ENCODE measurements around the gene RNF144A. TPM values are rescaled to one million over a fixed set of nuclear protein-coding genes. Genes with fewer than 3 reads are reported as not detected.

RNF144A gene
- polyA plus RNA-seq, 1 of the 3 experiments (the other 2 are of a cell fraction) = 15.6 TPM

DNA sequence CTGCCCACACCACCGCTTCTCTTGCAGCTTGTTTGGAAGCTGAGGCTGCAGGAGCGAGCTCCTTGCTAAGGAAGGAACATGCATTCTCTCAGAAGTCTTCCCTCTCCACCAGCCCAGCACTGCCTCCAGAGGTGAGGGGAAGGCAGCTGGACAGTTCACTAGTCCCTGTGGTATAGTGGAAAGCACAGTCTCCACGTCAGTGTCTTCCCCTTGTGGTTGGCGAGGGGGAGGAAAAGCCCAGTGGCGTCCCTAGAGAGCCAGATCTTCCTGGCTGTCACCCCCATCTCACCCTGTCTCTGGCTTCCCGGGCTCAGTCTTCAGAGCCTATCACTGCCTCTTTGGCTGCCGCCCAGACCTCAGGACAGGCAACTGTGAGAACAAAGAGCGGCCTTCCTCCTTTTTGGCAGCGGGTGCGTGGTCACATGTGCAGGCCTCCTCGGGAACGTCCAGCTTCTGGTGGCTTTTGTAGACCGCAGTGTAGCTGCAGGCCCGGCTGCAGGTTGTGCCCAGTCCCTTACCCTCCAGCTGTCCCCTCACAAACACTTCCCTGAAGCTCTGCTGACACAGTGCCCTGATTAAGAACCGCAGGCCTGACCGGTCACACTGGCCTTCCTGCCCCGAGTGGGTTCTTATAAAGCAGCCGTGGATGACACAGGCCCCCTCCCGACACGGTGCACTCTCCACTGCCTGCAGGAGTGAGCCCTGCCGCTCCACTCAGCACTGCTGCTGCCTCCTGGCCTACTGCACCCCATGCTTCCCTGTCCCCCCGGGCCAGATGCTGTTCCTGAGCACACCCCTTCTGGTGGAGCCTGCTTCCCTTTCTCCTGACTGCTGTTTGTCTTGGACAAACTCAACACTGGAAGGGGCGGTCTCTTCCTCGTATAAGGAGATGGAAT, 90.9 kb downstream of the RNF144A start (continued):
- no peak for TF ChIP-seq GABPA (IDR thresholded peaks at IDR 0.05; ENCODE audit: low read depth)
- TF ChIP-seq RCOR1 (IDR thresholded peaks at IDR 0.05; ENCODE audit: low read length) = peak; percentile 68
- no peak for TF ChIP-seq YY1 (IDR thresholded peaks at IDR 0.05; ENCODE audit: low read depth)
- TF ChIP-seq SMC3 (IDR thresholded peaks at IDR 0.05; ENCODE audit: low read depth, low read length) = peak; percentile 33; the same call in 1 of the 2 replicates
- TF ChIP-seq POLR2AphosphoS5 (IDR thresholded peaks at IDR 0.05; ENCODE audit: low read depth, low read length) = peak; percentile 85
- TF ChIP-seq, protein P1, sequence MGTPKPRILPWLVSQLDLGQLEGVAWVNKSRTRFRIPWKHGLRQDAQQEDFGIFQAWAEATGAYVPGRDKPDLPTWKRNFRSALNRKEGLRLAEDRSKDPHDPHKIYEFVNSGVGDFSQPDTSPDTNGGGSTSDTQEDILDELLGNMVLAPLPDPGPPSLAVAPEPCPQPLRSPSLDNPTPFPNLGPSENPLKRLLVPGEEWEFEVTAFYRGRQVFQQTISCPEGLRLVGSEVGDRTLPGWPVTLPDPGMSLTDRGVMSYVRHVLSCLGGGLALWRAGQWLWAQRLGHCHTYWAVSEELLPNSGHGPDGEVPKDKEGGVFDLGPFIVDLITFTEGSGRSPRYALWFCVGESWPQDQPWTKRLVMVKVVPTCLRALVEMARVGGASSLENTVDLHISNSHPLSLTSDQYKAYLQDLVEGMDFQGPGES (IDR thresholded peaks at IDR 0.05; ENCODE audit: low read depth, low read length) = no peak
- peak; percentile 98 for TF ChIP-seq RXRA (IDR thresholded peaks at IDR 0.05; ENCODE audit: borderline replicate concordance, low read depth)
- TF ChIP-seq TCF12 (IDR thresholded peaks at IDR 0.05) = peak; percentile 98
- TF ChIP-seq FOXJ3 (CRISPR knock-in tag; IDR thresholded peaks at IDR 0.05) = peak; percentile 70
- TF ChIP-seq, protein P2, sequence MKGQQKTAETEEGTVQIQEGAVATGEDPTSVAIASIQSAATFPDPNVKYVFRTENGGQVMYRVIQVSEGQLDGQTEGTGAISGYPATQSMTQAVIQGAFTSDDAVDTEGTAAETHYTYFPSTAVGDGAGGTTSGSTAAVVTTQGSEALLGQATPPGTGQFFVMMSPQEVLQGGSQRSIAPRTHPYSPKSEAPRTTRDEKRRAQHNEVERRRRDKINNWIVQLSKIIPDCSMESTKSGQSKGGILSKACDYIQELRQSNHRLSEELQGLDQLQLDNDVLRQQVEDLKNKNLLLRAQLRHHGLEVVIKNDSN (IDR thresholded peaks at IDR 0.05; ENCODE audit: borderline replicate concordance, low read depth) = peak; percentile 89
- TF ChIP-seq JUND (IDR thresholded peaks at IDR 0.05) = peak; percentile 92

DNA sequence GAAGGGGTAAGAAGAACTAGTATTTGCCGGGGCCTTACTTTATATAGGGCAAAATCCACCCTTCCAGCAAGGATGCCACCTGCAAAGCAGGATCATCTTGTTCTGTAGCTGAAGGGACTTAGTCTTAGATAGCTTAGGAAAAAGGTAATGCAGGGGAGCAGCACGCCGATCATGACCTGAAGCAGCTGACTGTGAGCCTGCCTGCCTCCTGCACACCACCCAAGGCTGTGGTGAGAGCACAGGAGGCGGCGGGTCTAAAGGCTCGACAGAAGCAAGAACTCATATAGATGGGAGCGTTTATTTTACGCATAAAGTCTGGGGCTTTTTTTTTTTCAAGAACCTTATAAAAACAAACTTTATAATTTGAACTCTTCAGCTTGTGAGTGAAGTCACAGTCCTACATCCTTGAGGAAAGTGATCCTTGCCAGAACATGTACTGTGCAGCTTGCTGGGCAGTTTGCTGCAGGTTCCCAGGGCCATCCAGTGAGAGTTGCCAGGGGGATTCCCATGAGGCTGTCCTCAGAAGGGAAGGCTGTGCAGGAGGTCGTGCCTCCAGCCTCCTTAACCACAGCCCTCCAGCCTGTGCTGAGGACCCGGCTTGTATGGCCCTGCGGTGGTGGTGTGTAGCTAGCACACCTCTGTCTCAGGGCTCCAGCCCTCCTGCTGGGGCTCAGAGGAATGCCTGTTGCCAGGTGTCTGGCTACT, 92.1 kb downstream of the RNF144A start:
- Histone ChIP-seq H3F3A (replicated peaks; ENCODE audit: insufficient read depth) (peaks cover 50% of the 10 kb centered on the region), H3K9me3 (no peaks in the 10 kb centered on the region), H3K4me1 (ENCODE audit: control insufficient read depth in 1 of 2, insufficient read depth in 2 of 2, low read depth in 1 of 2, low read length in 1 of 2) (peaks cover 43 to 86% of the 10 kb centered on the region in 2 experiments), H3K4me3 (ENCODE audit: low read depth in 2 of 2, low read length in 1 of 2) (no peak overlapping the region), H3K4me2 (0 out of 2 replicates have a peak overlapping the region, but pooled peaks have one; percentile 58), H3K79me2 (ENCODE audit: insufficient read depth) (no peaks in the 10 kb centered on the region), H3K27ac (ENCODE audit: low read depth in 2 of 2, low read length in 1 of 2) (peak overlapping the region; percentile 99), H2AFZ (ENCODE audit: low read depth) (no peak overlapping the region), H3K9ac (peak overlapping the region; percentile 69; the same call in 1 of the 2 replicates), H4K20me1 (ENCODE audit: insufficient read depth) (no peaks in the 10 kb centered on the region), H3K36me3 (replicated peaks in 1 of 2; ENCODE audit: control insufficient read depth in 1 of 2, insufficient read depth in 2 of 2, low read length in 1 of 2) (no peaks in the 10 kb centered on the region), H3K9me2 (no peaks in the 10 kb centered on the region), H3K27me3 (ENCODE audit: insufficient read depth) (no peaks in the 10 kb centered on the region)
- no peak for DNase-seq
- CTCF ChIA-PET = interaction anchor here (1.5 to 17.6 kb wide), 6 partner anchors 9 to 143 kb away, joined by 4 to 437 read pairs (median 24); partner anchors contain the start of genes CMPK2 and RNF144A
- POLR2A ChIA-PET = interaction anchor here (1.6 to 2.0 kb wide), 2 partner anchors 16 to 89 kb away, joined by 5 to 13 read pairs; no protein-coding TSS in a partner anchor
- TF ChIP-seq TCF12 (IDR thresholded peaks at IDR 0.05) (0 out of 2 replicates have a peak, but pooled peaks have one; percentile 28), JUND (IDR thresholded peaks at IDR 0.05) (no peak)
- WGBS (ENCODE audit: low lambda C conversion rate) = 88% methylated on average over 11 of the region's 11 CpGs
